OCI-LY1 (cell line): ENCODE results near the gene TMBIM4.

Source experiments
- EZH2 ChIP-seq: fragments of 200-600 bp; sonication (generic), shearing (Covaris generic); IDR thresholded peaks from 2 replicates; pipeline ENCODE4 v1.8.0; 2017; ENCODE audit warnings: borderline replicate concordance, mixed run types, mild to moderate bottlenecking, antibody characterized with exemption, low read length, moderate library complexity, mixed read lengths
- TF ChIP-seq, protein P1 (sequence below): fragments of 200-600 bp; sonication (generic), shearing (Covaris generic); IDR thresholded peaks from 2 replicates; pipeline ENCODE4 v1.5.1; 2017; ENCODE audit warnings: mild to moderate bottlenecking, antibody characterized with exemption, low read length, moderate library complexity, mixed read lengths

DNA sequence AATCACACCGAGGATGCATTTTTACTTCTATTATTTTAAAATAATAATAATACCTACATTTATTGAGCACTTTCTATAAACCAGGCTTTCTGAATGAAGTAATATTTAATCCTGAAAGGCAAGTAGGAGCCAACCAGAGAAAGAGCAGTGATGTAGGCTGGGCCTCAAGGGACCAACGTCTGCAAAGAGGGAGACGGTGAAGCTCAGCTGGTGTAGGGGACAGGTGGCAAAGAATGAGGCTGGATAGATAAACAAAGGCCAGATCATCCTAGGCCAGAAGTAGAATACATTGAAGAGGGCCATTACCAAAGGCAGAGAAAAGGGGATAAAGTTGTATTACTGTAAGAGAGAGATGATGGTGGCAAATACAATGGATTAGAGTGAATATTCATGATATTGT, 810 bp upstream of the TMBIM4 start:
- TF ChIP-seq, protein P1, sequence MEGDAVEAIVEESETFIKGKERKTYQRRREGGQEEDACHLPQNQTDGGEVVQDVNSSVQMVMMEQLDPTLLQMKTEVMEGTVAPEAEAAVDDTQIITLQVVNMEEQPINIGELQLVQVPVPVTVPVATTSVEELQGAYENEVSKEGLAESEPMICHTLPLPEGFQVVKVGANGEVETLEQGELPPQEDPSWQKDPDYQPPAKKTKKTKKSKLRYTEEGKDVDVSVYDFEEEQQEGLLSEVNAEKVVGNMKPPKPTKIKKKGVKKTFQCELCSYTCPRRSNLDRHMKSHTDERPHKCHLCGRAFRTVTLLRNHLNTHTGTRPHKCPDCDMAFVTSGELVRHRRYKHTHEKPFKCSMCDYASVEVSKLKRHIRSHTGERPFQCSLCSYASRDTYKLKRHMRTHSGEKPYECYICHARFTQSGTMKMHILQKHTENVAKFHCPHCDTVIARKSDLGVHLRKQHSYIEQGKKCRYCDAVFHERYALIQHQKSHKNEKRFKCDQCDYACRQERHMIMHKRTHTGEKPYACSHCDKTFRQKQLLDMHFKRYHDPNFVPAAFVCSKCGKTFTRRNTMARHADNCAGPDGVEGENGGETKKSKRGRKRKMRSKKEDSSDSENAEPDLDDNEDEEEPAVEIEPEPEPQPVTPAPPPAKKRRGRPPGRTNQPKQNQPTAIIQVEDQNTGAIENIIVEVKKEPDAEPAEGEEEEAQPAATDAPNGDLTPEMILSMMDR: no peak
- no peak for TF ChIP-seq EZH2
